ENCODE measurements around the gene RTL9. TPM values are rescaled to one million over a fixed set of nuclear protein-coding genes. Genes with fewer than 3 reads are reported as not detected.

The RTL9 gene
- total RNA-seq, 2 donors from 2014 or later = 56.7 TPM; not detected in 1

GRCh38 chrX:110394651-110395050 is 36.0 kb downstream of the RTL9 start:
- DNase-seq (ENCODE audit: low spot score) = no peak
- Histone ChIP-seq H3K27me3 (replicated peaks; ENCODE audit: insufficient read depth) (no peaks in the 10 kb centered on the region), H3K27ac (no peak overlapping the region), H3K9me3 (no peaks in the 10 kb centered on the region), H3K4me3 (no peak overlapping the region), H3K4me1 (replicated peaks) (no peaks in the 10 kb centered on the region), H3K36me3 (no peaks in the 10 kb centered on the region)
- 71% methylated on average over 2 of the region's 2 CpGs for WGBS
- TF ChIP-seq CTCF (IDR thresholded peaks at IDR 0.05) (no peak), POLR2AphosphoS5 (IDR thresholded peaks at IDR 0.05) (no peak), POLR2A (IDR thresholded peaks at IDR 0.05) (no peak)
- intact Hi-C loops (cut with DNase I) = no loop called here

DNA sequence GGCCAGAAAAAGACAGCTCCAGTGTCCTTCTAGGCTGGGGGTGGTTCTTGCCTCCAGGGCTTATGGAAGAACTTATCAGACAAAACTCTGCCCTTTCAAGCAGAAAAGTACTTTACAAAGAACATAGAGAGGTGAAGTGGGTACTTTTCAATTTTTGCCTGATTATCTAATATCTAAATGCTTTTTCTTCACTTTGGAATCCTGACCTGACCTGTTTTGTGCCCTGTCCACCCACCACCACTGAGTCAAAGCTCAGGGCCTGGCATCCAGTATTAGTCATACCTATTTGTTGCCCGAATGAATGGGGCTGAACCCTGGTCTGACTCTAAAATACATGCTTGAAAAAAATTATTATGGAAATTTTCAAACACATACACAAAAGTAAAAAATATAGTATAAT is 37.2 kb downstream of the RTL9 start:
- H3K27ac ChIP-seq = no peak overlapping the region
- intact Hi-C loops (cut with DNase I) = no loop called here

DNA sequence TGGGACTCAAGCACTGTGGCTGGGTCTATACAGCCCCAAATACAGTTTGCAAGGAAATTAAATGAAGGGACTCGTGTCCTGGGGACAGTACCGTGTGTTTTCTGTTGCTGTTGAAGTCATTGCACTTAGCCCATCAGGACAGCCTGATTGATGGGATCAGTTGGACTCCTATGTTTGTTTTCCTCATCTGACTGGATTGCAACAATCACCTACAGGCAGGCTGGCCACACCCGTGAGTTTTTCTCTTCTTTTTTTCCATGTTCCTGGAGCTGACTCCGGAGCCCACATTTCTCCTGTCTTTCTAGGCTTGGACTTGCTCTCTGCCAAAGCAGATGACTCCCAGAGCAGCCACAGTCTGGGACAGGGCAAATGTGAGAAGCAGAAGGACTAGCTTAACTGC is 38.1 kb downstream of the RTL9 start:
- DNase-seq (ENCODE audit: low spot score) = no peak
- no peak overlapping the region for H3K4me3 ChIP-seq
- 73% methylated on average over 4 of the region's 4 CpGs for WGBS
- no peaks in the 10 kb centered on the region for H3K9me3 ChIP-seq
- H3K27ac ChIP-seq = no peak overlapping the region
- no peaks in the 10 kb centered on the region for H3K27me3 ChIP-seq (replicated peaks; ENCODE audit: insufficient read depth)
- TF ChIP-seq POLR2A (IDR thresholded peaks at IDR 0.05) = no peak
- no peak for TF ChIP-seq POLR2AphosphoS5 (IDR thresholded peaks at IDR 0.05)
- TF ChIP-seq CTCF (IDR thresholded peaks at IDR 0.05) = no peak
- H3K4me1 ChIP-seq (replicated peaks) = no peaks in the 10 kb centered on the region
- no peaks in the 10 kb centered on the region for H3K36me3 ChIP-seq
- intact Hi-C loops (cut with DNase I) = no loop called here

More for the DNA sequence above, 37.2 kb downstream of the RTL9 start:
- H3K36me3 ChIP-seq = no peaks in the 10 kb centered on the region
- TF ChIP-seq POLR2AphosphoS5 (IDR thresholded peaks at IDR 0.05) = no peak
- no peak for TF ChIP-seq POLR2A (IDR thresholded peaks at IDR 0.05)
- no peak for TF ChIP-seq CTCF (IDR thresholded peaks at IDR 0.05)
- 87% methylated on average over 1 of the region's 1 CpG for WGBS
- no peaks in the 10 kb centered on the region for H3K4me1 ChIP-seq (replicated peaks)
- DNase-seq (ENCODE audit: low spot score) = no peak
- H3K4me3 ChIP-seq = no peak overlapping the region
- no peaks in the 10 kb centered on the region for H3K27me3 ChIP-seq (replicated peaks; ENCODE audit: insufficient read depth)
- H3K9me3 ChIP-seq = no peaks in the 10 kb centered on the region

GRCh38 chrX:110397339-110397738 is 38.7 kb downstream of the RTL9 start:
- Histone ChIP-seq H3K9me3 (no peaks in the 10 kb centered on the region), H3K36me3 (no peaks in the 10 kb centered on the region), H3K4me1 (replicated peaks) (no peaks in the 10 kb centered on the region), H3K4me3 (no peak overlapping the region), H3K27ac (no peak overlapping the region), H3K27me3 (replicated peaks; ENCODE audit: insufficient read depth) (no peaks in the 10 kb centered on the region)
- no peak for DNase-seq (ENCODE audit: low spot score)
- TF ChIP-seq POLR2AphosphoS5 (IDR thresholded peaks at IDR 0.05) = no peak
- TF ChIP-seq POLR2A (IDR thresholded peaks at IDR 0.05) = no peak
- no peak for TF ChIP-seq CTCF (IDR thresholded peaks at IDR 0.05)
- intact Hi-C loops (cut with DNase I) = no loop called here

DNA sequence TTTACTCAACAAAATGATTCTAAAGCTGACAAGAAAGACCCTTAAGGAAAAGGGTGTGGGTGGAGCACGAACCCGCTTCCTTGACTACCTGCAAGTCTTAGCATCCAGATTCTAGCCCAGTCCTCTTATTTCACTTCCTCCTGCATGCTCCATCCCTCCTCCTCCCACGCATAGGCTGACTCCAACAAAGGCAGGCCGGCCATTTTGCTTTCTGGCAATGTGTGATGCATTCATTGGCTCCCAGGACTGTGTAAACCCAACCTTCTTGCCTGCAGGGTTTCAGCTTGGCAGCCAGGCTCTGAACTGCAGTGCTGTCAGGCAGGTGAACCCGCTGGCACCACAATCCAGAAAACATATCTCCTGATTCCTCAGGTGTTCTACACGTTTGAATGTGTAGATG is 39.3 kb downstream of the RTL9 start:
- DNase-seq (ENCODE audit: low spot score) = no peak
- no peaks in the 10 kb centered on the region for H3K4me1 ChIP-seq (replicated peaks)
- 62% methylated on average over 6 of the region's 6 CpGs for WGBS
- no peaks in the 10 kb centered on the region for H3K9me3 ChIP-seq
- intact Hi-C loops (cut with DNase I) = no loop called here
- no peak for TF ChIP-seq POLR2A (IDR thresholded peaks at IDR 0.05)
- TF ChIP-seq POLR2AphosphoS5 (IDR thresholded peaks at IDR 0.05) = no peak
- no peak for TF ChIP-seq CTCF (IDR thresholded peaks at IDR 0.05)
- H3K27ac ChIP-seq = no peak overlapping the region
- H3K27me3 ChIP-seq (replicated peaks; ENCODE audit: insufficient read depth) = no peaks in the 10 kb centered on the region
- H3K36me3 ChIP-seq = no peaks in the 10 kb centered on the region
- H3K4me3 ChIP-seq = no peak overlapping the region

Data from prostate gland (tissue), 2 donors.